Stimulated activated CD8-positive, alpha-beta memory T cell treated with anti-CD3 and anti-CD28 coated beads, Interleukin-2, amount 100 ng/mL, for 1 hour (primary cell): ENCODE data around the gene TVP23A.
"Not testable (repeated sequence)": the region's sequence is repeated elsewhere in the genome, so short reads cannot be mapped to it uniquely, and the experiment has no call there.

Source experiments
- DNase-seq, 2 donors: peaks; one replicate each; pipeline ENCODE4 v3.0.0-alpha.2; 2020; ENCODE audit warnings: low read depth in 2 of 2

The TVP23A gene

DNA sequence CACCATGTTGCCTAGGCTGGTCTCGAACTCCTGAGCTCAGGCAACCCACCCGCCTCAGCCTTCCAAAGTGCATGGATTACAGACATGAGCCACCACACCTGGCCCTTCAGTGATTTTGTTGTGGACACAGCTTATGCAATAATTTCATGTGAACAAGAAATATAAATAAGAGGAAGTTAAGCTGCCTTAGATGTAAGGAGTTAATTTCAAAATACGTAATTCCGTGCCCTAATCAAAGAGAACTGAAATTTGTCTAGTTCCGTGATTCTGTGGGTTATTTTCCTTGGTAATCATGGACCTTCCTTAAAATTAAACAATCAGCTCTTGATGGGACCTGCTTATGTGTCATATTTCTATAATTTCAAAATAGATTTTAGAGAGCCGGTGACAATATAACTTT lies 11.9 kb downstream of the TVP23A start:
- DNase-seq = no peak

- DNase-seq = no peak
Measured at GRCh38 chr16:10805334-10805733, 13.3 kb downstream of the TVP23A start.

DNA sequence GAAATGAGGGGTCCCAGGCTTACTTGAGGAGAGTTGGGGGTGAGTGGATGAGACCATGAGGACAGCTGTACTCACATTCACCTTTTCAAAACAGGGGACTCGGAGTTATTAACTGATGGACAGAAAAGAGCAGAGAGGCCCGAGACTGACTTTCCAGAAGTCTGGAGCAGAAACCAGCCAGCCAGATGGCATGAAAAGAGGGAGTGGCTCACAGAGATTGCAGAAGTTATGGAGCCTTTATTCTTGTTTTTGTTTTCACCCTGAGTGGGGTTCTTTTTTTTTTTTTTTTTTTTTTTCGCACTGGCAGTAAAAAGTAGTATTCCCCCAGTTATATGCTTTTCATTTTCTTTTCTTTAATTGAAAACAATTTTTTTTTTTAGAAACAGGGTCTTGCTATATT lies 18.9 kb downstream of the TVP23A start:
- DNase-seq = no peak

DNA sequence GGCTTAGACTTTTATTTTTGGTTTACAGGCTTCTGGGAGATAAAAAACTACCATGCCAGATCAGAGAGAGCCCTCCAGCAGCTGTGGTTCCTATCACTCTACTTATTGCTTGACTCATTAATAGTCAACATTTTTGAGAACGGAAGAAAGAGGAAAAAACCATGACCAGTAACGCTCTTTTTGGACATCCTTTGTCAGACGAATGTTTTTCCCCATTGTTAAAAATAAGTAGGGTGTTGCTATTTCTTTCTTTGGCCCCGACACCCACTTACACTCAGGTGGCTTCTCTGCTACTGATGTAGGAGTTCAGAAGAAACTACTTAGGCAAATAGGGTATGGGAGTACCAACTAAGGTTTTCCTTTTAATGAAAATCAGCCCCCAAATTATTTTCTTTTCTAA lies 27.5 kb downstream of the TVP23A start:
- DNase-seq = no peak

DNA sequence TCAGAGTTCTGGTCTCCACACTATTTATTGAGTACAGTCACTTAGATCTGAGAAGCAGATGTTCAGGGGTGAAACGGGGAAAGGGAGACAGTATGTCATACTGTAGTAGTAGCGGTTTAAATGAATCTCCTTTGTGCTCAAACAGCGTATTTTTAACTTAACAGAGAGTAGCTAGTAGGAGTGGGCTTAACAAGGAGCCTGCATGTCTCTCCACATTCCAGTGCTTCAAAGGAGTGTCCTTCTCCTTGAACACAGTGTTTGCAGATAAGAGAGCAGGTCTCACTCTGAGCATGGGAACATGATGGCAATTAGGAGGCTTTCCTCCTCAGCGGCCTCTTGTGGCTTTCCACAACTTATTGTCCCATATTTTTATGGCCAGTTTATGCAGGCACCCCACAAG lies 30.0 kb downstream of the TVP23A start:
- DNase-seq = not testable (repeated sequence)

GRCh38 chr16:10787304-10787703 lies 31.3 kb downstream of the TVP23A start:
- no peak for DNase-seq

GRCh38 chr16:10782628-10783027 lies 36.0 kb downstream of the TVP23A start:
- DNase-seq = no peak

- DNase-seq = no peak
Measured at GRCh38 chr16:10780628-10781027, 38.0 kb downstream of the TVP23A start.

DNA sequence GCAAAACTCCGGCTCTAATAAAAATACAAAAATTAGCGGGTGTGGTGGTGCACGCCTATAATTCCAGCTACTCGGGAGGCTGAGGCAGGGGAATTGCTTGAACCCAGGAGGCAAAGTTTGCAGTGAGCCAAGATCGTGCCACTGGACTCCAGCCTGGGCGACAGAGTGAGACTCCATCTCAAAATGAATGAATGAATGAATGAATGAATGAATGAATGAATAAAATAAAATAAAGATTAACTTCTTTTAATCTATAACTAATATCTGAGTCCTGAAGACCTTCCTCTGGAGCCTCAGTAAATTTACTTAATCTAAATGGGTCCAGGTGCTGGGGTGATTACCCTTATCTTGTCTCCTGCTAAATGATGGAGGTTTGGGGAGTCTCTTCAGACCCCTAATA lies 38.7 kb downstream of the TVP23A start:
- not testable (repeated sequence) for DNase-seq

DNA sequence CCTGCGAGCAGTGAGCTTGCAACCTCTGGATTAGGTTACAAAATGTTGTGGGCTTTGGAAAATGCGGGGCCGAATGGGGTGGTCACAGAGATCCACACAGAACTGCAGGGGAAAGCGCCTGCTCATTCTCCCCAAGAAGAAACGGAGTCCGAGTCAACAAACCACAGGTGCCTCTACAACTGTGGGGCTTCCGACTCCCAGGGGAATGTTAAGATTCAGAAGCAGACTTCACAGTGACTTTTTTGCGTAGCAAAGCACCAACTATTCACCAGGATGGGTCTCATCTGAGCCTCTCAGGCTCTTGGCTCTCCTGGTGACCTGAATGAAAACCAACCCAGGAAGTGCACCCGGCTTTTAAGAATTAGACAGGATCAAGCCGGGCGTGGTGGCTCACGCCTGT lies 41.2 kb downstream of the TVP23A start:
- no peak for DNase-seq

GRCh38 chr16:10776923-10777322 lies 41.7 kb downstream of the TVP23A start:
- DNase-seq = not testable (repeated sequence)

GRCh38 chr16:10776280-10776679 lies 42.3 kb downstream of the TVP23A start:
- DNase-seq = no peak

DNA sequence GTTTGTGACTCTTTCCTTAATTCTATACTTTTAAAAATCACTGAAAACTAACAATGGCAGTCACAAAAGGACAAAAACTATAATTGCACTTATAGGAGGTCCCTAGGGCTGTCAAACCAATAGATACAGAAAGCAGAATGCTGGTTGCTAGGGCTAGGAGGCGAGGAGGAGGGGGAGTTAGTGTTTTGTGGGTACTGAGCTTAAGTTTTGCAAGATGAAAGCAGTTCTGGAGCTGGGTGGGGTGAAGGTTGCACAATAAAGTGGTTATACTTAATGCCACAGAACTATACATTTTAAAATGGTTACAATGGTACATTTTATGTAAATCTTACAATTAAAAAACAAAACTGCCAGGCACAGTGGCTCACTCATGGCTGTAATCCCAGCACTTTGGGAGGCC lies 47.7 kb downstream of the TVP23A start:
- no peak for DNase-seq

DNA sequence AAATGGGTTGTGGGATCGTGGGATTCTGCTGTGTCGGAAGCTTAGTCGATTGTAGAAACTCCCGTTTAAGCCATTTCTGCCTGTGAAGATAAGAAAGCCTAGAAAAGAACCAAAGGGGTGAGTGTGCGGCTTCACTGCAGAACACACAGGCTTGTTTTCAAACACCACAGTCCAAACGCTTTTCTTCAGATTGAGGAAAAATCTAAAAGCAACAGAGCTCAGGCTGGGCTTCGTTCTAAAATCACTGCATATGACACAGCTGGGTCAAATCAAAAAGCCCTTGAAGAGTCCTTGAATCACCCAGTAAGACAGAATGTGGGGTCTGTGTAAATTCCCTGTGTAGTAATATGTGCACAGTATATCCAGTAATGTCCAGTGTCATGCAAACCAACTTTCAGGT lies 49.2 kb downstream of the TVP23A start:
- no peak for DNase-seq

- DNase-seq = no peak
Measured at GRCh38 chr16:10767127-10767526, 51.5 kb downstream of the TVP23A start.

- DNase-seq = no peak
Measured at GRCh38 chr16:10765772-10766171, 52.8 kb downstream of the TVP23A start.

DNA sequence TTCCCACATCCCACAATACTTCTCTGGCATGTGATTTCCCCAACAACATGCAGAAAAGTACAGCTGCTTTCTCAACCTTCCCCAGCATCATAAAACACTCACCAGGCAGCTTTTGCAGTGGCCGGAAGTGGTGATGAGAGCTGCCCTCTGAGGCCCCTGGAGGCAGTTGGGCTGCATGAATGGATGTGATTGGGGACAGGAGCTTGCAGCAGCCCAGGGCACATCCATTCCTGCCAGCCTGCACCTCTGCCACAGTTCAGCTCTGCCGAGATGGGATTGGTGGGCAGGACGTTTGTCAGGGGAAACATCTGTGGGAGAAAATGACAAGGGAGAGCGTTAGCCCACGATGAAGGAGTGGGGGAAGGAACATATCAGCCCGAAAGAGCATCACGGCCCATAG lies 55.1 kb downstream of the TVP23A start:
- no peak for DNase-seq

DNA sequence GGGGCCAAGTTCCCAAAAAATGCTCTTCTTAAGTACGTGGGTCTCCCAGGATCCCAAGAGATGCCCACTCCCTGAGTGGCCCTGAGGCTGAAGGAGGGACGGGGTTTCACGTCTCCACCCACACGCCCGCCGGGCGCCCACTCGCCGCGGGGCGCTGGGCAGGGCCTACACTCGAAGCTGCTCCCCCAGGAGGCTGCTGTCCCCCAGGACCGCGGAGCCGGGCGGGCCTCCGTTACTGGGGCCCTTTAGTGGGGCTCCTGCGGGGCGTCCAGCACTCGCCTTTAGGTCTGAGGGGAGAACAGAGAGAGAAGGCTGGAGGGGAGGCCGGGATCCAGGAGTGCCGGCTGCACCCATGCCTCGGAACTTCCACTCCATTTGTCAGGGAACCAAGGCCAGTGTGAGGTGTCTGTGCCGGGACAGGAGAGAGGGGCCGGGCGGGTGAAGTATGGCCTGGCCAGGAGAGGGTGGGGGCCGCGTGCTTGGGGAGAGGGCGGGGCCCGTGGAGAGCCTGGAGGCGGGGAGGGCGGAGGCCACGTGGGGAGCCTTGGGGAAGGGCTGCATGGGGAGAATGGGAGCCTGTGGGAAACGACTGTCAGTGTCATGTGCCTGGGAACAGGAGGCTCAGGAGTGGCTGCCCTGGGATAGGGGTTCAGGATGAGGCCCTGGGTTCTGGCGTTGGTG lies 56.1 kb downstream of the TVP23A start:
- DNase-seq = no peak

GRCh38 chr16:10761373-10761772 lies 57.2 kb downstream of the TVP23A start:
- no peak for DNase-seq

DNA sequence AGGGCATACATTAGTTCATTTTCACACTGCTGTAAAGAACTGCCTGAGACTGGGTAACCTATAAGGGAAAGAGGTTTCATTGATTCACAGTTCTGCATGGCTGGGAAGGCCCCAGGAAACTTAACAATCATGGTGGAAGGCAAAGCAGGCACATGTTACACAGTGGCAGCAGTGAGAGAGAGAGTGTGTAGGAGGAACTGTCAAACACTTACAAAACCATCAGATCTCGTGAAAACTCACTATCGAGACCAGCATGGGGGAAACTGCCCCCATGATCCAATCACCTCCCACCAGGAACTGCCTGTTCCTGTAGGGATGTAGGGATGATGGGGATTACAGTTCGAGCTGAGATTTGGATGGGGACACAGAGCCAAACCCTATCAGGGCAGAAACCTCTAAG lies 57.7 kb downstream of the TVP23A start:
- no peak for DNase-seq

GRCh38 chr16:10756574-10756973 lies 62.0 kb downstream of the TVP23A start:
- DNase-seq = no peak

- DNase-seq = no peak
Measured at GRCh38 chr16:10754941-10755340, 63.7 kb downstream of the TVP23A start.

GRCh38 chr16:10753670-10754069 lies 64.9 kb downstream of the TVP23A start:
- no peak for DNase-seq

- no peak for DNase-seq
Measured at GRCh38 chr16:10752843-10753523, 65.6 kb downstream of the TVP23A start.
